SH-SY5Y (cell line): ENCODE measurements around the gene CRB3.

Experiments used
- GATA2 ChIP-seq: IDR thresholded peaks from 2 replicates; pipeline ENCODE4 v1.6.1; 2011; ENCODE audit warnings: mild to moderate bottlenecking, low read depth, low read length
- GATA3 ChIP-seq: IDR thresholded peaks from 2 replicates; pipeline ENCODE4 v1.6.1; 2011; ENCODE audit warnings: low read depth, mild to moderate bottlenecking, low read length, moderate library complexity

DNA sequence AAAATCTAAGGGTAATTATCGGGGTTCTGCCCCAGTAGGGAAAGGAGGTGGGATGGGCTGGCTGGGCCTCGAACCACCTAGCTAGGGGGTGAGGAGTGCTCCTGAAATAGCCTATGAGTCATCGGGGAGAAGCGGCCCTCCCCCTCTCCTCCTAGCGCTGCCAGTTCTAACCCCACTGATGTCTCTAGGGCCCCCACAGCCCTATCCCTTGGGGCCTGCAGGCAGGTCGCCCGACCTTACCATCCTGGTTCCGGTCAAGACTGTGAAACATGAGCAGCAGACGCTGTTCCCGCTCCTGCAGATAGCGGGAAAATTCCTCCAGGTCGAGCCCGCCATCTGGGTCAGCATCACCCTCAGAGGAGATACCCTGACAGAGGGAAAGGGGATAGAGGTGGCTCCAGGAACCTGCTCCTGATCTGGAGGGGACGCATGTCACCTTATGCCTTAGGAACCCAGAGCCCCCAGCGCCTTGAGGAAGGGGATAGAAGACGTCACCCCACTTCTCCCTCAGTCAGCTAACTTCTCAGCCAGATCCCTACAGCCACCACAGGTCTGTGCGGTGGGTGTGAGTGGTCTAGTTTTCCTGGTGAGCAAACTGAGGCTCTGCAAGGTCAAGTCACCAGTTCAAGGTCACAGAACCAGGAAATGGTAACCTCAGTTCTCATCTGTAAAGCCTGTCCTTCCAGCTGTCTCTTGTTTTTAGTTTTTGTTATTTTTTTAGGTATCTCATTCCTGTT, 5.9 kb upstream of the CRB3 start:
- TF ChIP-seq GATA2 (no peak), GATA3 (no peak)
